Thoracic aorta endothelial cell (primary cell): ENCODE measurements around the gene RTTN. TPM values are rescaled to one million over a fixed set of nuclear protein-coding genes. Genes with fewer than 3 reads are reported as not detected.

Experiments used
- total RNA-seq: library from RNA; depleted of rRNA; stranded (reverse); fragments of >200 nt; gene quantifications from 2 replicates; pipeline ENCODE4 v1.2.3, GENCODE V29; 2012

The RTTN gene, protein sequence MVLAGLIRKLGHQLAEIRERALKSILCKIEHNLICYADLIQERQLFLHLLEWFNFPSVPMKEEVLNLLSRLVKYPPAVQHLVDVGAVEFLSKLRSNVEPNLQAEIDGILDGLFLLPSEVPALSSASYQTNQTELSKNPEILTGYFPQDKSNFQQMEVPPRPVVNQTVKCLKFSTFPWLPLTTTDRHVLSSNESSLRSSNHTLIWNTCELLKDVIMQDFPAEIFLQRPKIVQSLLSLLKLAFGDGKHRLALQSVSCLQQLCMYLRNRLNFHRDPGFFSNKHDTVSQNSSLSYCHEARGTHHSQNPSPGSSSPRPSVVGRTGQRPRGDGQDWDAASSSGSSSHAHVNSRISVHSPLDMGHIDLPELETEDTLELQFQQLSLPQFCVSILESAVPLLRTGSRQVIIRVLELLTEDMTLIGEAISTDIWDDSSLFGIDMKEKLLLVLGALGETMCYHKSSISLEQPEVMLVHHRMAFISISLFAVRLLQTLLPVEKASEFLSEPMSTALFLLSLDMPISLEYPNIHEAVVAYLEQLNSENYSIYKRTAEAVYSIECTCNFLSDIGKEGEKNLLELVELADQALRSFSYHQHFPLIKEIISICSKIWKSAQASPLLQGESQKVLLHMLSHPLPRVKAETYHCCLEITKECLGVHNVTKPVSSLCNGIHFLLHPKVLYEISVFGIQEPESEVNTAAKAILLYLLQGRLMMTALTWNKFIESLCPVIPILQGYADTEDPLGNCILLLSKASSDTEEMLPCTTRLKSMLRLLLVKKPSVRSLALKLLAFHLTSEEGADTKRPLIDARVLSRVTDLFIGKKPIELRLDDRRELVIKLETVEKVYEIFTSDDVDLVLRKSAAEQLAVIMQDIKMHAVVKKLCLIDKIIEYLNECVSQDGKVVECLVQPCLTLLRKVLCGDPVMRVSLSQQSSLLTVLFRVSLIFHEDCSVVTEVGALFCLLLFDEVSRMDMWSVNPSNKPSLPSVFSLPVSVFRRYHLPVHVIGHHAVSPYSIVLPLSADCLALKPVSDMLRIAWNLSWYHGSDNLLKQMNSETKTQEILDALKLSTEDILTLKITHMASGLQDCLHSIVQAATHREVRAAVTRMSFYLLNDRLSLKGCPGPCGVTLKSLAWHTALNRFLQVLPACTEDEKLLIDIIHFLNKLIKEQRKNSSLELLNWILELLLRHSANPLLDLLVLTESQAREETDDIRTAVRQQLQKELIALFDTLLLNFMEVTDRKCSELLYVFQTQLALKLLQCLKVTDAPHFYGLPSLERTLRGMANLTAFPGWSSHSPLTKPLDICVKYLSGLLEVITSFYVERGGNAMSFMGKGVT (N-terminal part only)
- 33.6 and 41.8 TPM in 2 replicates for total RNA-seq

DNA sequence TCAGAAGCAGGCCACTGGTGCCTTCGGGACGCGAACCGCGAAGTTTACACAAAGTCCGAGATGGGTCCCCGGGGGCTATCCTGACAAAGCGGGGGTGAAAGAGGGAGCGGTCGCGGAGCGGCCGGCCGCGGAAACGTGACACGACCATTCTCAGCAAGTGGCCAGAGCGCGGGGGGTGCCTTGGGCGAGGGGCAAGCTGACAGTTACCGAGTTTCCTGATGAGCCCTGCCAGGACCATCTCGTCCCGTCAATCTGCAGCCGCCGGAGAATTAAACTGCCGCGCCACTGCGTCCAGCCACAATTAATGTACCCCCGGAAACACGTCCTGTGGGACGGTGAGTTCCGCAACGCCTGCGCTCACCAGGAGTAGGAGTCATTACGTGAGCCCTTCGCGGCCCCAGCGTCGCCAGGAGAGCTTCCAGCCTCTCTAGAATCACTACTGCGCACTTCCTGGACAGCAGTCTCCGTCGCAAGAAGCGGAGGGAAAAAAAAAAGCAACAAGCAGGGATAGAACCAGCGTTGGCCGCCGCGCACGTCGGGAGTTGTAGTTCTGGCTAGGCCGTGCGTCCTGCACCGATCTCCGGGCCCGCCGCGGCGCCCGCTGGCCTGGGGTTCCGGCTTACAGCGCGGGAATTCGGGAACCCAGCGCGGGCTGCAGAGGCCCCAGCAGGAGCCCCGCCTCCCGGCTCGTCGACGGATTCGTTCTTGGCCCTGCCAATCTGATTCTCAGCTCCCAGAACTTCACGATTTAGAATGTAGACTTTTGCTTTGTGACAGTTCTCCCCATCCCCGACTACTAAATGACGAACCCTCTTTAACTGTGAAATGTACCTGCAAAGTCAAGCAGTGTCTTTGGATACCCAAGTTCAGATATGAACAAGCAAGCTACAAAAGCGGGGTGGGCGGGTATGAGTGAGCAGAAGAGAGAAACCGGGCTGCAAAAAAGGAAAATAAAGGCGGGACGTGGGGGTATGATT lies at the start of gene RTTN:
RTTN (minus strand) TSS at position 267 of the 977 bp plus-strand sequence; CDS start at position 238, 29 bp downstream.

Other genes with a start within 250 kb of the RTTN start
- gene SOCS6, start 83.4 kb upstream of the RTTN start, total RNA-seq, result 22.1 and 28.4 TPM in 2 replicates